IPS DF 4.7 (cell line): ENCODE results near the gene UNC50.
"Not testable (repeated sequence)": the region's sequence is repeated elsewhere in the genome, so short reads cannot be mapped to it uniquely, and the experiment has no call there.

Experiments
- DNase-seq: peaks from one replicate; pipeline ENCODE4 v3.0.0-alpha.2; 2013; ENCODE audit warnings: low spot score; ENCODE audit errors: extremely low read depth

UNC50 gene

GRCh38 chr2:98576666-98577312, 31.6 kb upstream of the UNC50 start:
- DNase-seq: no peak

DNA sequence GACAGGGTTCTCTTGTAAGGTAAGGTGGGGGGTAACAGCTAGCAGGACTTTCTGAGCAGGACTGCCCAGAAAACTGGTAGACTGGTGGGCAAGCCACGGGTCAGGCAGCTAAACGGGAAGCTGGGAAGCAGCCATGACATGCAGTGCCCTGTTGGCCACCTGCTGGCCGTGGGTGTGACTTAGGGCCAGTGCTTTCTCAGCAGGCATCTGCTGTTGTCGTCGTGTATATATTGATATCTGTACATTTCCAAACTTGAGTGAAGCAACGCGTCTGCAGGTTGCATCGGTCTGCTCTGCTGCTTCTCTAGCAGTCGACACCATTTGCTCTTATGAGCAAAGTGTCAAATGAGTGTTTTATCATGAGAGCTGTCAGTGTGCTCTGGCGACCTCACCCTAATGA, 31.1 kb upstream of the UNC50 start:
- no peak for DNase-seq

- DNase-seq: no peak
Observed at GRCh38 chr2:98578231-98578630, 30.2 kb upstream of the UNC50 start.

DNA sequence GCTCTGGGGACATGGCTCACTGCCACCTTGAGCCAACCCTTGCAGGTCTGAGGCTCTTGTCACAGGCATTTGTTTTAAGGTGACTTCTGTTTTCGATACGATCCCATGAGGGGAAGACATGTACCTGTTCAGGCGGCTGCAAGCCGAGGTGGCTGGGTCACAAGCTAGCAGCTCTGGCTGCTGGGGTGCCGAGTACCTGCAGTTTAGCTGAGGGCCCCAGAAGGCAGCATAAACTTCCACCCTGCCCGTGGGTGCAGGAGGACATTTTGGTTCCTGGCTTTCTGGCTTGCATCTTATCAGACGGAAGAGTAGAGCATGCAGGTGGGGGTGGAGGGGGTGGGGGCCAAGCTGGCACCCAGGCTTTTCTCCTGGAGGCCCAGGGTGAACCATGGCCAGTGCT, 28.5 kb upstream of the UNC50 start:
- DNase-seq: no peak

GRCh38 chr2:98580656-98581284, 27.6 kb upstream of the UNC50 start:
- DNase-seq: no peak

GRCh38 chr2:98582523-98582922, 25.9 kb upstream of the UNC50 start:
- no peak for DNase-seq

- DNase-seq: no peak
Observed at GRCh38 chr2:98583276-98583675, 25.1 kb upstream of the UNC50 start.

DNA sequence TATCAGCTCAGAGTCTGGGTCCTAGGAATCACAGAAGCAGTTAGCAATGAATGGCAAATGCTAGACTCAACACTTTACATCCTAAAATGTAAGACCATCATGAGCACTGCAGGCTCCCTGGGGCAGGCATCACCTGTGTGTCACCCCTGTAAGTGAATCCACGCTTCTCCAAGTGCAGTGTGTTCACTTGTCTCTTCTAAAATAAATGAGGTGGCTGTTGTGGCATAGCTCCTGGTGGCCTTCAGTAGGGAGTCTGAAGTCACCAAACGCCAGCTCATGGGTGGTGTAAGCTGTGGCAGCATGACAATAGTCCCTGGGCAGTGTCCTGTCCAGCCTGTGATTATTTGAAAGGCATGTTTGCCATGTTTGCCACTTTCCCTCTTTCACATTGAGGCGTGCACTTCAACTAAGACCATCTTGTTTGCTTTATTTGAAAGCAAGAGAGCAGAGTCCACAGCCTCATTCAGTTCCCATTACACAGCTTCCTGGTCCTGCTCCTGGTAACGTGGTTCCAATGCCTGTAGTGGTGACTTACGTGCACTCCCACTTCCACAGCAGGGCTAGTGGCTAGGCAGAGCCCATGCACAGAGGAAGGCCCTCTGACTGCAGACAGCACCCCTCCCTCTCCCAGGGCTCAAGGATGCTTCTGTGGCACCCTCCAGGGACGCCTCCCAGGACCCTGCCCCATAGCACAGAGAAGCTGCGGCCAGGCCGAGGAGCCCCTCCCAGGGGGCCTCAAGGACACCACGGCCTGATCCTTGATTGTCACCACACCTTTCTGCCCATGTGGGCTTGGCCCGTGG, 24.4 kb upstream of the UNC50 start:
- DNase-seq: no peak

DNA sequence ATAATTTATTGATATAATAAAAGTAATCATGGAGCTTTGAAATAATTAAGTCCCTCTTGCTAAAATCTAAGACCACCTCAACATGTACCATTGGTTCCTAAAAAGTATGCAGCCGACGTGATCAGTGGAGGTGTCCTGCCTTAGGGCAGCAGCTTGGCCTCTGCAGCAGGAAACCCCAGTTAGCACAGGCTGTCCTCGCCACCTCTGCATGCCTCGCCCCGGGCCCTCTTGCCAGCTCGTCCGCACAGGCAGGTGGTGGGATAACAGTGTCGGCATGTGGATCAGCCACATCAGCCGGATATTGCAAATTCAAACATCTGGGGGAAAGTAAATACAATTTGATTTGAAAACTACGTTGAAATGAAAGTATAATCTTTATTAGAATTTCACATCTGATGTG, 23.0 kb upstream of the UNC50 start:
- no peak for DNase-seq

DNA sequence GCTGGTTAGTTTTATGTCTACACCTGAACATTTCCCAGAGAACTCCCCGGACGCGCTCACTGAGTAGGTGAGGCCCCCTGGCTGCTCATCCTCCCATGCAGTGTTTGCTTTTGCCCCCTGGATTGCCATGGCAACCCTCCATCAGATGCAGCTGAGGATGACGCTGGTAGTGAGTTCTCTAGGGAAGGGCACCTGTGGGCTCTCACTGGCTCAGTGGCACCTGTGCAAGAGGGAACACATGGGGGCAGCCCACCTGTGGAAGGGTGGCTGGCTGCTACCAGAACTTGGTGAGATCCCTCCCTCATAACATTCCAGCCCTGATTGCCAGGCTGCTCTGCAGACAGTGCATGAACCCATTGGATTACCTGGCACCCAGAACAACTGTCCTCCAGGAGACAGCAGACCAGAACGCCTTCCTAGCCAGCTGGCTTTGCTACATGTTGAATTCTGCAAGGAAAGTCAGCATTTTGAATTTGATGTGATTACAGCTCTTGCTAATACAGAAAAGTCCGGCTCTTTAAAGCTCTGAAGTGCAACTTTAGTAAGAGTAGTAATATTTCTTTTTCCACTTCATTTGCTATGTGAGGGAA, 21.7 kb upstream of the UNC50 start:
- no peak for DNase-seq

GRCh38 chr2:98588880-98589431, 19.4 kb upstream of the UNC50 start:
- DNase-seq: no peak

- DNase-seq: no peak
Observed at GRCh38 chr2:98589489-98589888, 18.9 kb upstream of the UNC50 start.

DNA sequence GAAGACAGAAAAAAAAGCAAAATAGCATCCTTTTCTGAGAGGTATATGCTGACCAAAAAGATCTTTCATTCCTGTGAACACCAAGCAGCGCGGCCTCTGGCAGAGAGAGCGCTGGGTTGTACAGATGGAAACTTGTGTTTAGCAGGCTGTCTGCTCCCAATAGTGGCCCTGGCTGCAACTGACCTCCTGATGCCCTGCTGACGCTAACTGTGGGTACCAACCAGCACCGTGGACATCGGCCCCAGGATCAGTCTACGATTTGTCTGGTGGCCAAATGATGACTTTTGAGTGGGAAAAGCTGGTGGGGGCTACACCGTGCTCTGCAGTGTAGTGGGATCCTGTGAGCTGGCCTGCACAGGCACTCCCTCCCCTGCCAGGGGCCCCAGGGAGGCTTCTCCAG, 15.8 kb upstream of the UNC50 start:
- no peak for DNase-seq

- DNase-seq: not testable (repeated sequence)
Observed at GRCh38 chr2:98594665-98595064, 13.7 kb upstream of the UNC50 start.

DNA sequence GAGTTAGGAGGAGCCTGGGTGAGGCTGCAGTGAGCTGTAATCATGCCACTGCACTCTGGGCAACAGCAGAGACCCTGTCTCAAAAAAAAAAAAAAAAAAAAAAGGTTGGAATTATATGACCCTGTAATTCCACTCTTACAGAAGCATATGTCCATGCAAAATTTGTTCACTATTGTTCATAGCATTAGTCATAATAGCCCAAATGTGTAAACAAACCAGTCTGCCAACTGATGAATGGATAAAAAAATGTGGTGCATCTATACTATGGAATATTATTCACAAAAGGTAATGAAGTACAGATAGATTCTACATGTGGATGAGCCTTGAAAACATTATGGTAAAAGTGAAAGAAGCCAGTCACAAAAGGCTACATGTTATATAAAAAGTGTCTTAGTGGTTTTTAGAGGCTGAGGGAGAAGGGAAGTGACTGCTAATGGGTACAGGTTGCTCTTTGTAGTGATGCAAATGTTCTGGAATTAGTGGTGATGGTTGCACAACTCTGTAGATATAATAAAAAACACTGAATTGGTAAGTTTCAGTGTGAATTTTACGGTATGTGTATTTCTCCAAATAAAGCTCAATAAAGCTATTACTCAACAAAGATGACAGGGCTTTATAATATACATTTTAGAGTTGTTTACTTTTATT, 9.5 kb upstream of the UNC50 start:
- no peak for DNase-seq

- DNase-seq: no peak
Observed at GRCh38 chr2:98601532-98602132, 6.8 kb upstream of the UNC50 start.

- DNase-seq: no peak
Observed at GRCh38 chr2:98604547-98604946, 3.8 kb upstream of the UNC50 start.

DNA sequence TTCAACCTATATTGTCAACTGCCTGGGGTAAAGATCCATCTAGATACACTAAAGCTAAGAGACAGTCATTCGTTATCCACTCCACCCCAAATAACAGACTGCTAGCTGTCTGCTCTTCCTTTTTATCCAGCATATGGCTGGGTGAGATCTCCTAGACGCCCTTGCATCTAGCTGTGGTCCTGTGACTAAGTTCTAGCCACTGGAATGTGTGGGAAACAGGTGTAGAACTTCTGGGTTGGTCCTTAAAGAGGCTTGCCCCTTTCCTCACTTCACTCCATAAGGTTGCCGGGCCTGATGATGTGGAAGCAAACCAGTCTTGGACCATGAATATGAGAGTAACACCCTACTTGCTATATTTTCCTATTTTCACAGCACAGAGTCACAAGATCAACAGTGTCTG, 3.3 kb upstream of the UNC50 start:
- DNase-seq: no peak

DNA sequence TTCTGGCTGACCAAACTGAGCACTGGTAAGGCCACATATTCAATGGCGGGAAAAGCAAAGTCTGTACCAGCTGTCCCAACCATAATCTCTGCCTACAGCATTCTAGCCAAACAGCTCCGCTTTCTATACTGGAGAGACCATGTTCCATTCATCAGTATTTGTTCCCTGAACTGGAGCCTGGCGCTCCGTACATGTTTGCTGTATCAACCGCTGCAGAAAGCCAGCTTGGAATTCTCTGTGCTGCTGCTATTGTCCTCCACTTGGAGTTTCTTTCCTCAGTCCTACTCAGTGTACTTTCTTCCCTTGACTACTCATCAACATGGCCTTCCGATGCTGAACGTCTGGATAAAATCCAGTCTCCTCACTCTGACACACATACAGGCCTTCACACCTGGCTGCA, 2.0 kb upstream of the UNC50 start:
- no peak for DNase-seq

DNA sequence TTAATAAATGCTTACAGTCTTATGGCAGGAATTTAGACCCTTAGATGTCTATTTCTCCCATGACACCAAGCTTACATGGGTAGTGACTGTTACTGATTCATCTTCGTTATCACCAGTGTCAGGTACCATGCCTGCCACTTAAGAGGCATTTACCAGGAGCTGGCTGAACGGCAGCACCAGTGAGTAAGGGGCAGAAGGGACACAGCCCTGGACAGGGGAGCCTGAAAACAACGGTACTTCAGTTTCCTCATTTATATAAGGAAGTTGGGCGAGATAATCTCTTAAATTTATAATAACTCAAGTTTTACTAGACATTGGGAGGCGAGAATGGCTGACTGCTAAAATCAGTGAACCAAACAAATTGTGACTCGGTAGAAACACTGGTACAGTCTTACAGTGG, 1.3 kb upstream of the UNC50 start:
- no peak for DNase-seq

- DNase-seq: no peak
Observed at GRCh38 chr2:98607741-98608115, 661 bp upstream of the UNC50 start.
